Caki2 (cell line): ENCODE measurements around the gene ESPN. TPM values are rescaled to one million over a fixed set of nuclear protein-coding genes. Genes with fewer than 3 reads are reported as not detected.
"Not testable (repeated sequence)": the region's sequence is repeated elsewhere in the genome, so short reads cannot be mapped to it uniquely, and the experiment has no call there.

Experiments
- DNase-seq: peaks from one replicate; pipeline ENCODE4 v3.0.0-alpha.2; 2015; ENCODE audit warnings: low read depth
- in situ Hi-C: cut with HindIII; loops from 2 replicates; pipeline ENCODE4 v1.10.0; 2016; ENCODE audit warnings: low sequenced_read_pairs, low pct_unique_long_range_greater_than_20kb, mixed read lengths
- total RNA-seq: library from RNA; depleted of rRNA; stranded (reverse); fragments of >200 nt; shearing (Covaris generic); gene quantifications from 2 replicates; pipeline ENCODE4 v1.2.3, GENCODE V29; 2014; ENCODE audit warnings: low replicate concordance

The ESPN gene
- total RNA-seq, 1 experiment from 2014 or later, result 4.8 TPM

DNA sequence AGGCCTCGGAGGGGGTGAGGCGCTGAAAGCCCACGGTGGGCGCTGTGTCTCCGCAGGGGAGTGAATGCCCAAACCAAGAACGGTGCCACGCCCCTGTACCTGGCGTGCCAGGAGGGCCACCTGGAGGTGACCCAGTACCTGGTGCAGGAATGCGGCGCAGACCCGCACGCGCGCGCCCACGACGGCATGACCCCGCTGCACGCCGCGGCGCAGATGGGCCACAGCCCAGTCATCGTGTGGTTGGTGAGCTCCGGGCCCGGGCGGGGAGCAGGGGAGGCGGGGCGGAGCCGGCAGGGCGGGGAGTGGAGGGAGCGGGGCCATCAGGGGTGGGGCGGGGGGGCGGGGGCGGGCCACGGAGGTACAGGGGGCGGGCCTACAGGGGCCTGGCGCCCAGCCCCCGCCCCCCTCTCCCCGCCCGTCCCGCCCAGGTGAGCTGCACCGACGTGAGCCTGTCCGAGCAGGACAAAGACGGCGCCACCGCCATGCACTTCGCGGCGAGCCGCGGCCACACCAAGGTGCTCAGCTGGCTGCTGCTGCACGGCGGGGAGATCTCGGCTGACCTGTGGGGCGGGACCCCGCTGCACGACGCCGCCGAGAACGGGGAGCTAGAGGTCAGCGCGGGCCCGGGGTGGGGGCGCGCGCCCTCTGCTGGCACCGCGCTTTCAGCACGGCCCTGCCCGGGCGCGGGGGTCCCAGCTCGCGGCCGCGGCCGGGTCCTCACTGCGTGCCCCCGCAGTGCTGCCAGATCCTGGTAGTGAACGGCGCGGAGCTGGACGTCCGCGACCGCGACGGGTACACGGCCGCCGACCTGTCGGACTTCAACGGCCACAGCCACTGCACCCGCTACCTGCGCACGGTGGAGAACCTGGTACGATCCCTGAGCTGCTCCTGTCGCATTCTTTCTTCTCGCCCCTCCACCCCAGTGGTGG is 15.9 kb downstream of the ESPN start:
- DNase-seq, result peak; percentile 73
- in situ Hi-C loops, result no loop called here

DNA sequence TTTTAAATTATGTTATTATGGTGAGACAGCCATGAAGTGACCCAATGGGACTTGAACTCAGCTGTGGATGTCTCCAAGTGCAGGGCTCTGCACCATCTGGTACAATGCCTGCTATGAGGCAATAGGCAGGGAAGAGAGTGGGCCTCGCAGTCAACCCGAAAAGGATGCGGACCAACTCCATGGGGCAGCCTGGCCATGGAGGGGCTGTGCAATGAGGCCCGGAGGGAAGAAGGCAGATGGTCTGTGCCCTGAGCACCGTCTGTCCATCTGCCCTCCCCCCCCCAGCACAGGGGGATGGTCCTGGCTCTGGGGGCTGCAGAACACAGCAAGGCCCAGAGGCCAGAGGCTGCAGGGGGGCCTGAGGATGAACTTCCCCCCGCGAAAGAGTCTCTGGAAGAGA is 17.0 kb downstream of the ESPN start:
- in situ Hi-C loops, result no loop called here
- DNase-seq, result no peak

DNA sequence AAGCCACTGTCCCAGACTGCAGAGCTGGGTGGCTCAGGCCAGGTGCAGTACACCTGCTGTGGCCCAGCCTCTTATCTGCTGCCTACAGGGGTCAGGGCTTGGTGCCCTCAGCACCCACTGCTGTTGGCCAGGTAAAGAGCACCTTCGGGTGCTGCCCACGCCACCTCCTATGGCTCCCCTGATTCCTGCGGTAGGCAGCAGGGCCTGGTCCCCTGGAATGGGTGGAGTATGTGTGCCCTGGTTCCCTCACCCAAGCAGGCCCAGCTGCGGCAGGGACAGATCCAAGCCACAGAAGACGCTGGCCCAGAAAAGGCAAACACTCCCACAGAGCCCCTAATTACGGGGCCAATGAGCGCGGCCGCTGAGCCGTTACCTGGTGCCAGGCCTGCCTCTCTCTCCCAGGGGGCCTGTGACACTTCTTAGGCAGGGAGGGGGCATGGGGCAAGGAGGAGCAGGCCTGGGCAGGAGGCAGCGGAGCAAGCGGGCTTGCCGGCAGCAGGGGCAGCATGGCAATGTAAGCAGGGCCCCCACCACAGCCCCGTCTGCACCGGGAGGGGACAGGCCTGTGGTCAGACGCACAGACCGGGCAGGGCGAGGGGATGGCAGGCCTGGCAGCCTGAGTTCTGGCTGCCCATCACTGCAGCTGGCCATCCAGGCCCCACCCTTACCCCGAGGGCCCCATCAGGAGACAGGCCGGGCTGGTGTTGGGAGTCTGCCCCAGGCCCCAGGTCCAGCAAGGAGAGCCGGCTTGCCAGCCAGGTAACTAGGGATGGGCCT is 19.0 kb downstream of the ESPN start:
- in situ Hi-C loops, result no loop called here
- no peak for DNase-seq

DNA sequence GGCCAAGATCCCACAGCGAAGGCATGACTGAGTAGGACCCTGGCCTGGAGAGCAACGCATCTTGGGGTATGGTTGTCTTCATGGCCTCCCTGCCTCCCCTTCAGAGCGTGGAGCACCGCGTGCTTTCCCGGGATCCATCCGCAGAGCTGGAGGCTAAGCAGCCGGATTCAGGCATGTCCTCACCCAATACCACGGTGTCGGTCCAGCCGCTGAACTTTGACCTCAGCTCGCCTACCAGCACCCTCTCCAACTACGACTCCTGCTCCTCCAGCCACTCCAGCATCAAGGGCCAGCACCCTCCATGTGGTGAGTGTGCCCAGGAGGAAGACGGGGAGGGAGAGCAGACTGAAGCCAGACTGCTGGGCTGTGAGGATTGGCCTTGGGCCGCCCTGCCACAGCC is 19.8 kb downstream of the ESPN start:
- in situ Hi-C loops, result no loop called here

DNA sequence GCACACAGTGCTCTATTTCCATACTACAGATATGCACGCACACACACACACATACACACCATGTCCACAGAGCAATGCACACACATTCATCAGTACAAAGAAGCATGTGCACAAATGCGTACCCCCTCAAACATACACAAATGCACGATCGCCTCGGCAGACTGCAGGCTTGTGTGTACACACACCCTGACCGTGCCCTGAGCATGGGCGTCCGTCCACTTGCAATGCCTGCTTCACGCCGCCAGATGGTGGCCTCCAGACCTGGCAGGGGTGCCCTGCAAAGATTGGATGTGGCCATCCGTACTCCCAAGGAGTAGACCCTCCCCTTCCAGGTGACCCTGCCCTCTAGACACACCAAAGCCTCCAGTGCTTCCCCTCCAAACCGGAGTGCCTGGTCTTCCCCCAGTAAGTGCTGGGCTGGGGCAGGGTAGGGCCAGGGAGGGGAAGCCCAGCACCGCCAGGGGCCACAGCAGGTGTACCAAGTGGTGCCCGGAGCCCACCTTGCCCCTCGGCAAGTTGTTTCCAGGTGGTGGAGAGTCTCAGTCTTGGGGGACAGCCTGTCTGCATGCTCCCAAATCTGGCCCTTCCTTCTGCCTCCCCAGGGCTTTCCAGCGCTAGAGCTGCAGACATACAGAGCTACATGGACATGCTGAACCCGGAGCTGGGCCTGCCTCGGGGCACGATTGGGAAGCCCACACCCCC is 20.6 kb downstream of the ESPN start:
- DNase-seq, result no peak
- in situ Hi-C loops, result no loop called here

More for the DNA sequence above, 19.8 kb downstream of the ESPN start:
- no peak for DNase-seq

DNA sequence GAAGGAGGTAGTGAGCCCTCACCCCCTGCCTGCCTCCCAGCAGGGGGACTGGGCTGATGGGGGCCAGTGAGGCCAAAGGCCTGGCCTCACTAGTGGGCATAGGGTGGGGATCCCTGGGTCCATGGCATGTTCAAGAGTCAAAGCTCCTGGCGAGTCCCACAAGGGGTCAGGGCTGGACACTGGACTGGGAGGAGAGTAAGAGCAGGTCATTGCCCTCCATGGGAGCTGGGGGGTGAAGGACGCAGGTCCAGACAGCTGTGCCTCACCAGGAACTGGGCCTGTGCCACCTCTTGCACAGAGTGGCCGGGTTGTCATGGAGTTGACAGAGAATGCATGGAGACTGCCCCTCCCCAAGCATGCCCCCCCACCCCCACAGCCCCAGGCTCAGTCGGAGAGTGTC is 21.4 kb downstream of the ESPN start:
- in situ Hi-C loops, result not testable (repeated sequence)

DNA sequence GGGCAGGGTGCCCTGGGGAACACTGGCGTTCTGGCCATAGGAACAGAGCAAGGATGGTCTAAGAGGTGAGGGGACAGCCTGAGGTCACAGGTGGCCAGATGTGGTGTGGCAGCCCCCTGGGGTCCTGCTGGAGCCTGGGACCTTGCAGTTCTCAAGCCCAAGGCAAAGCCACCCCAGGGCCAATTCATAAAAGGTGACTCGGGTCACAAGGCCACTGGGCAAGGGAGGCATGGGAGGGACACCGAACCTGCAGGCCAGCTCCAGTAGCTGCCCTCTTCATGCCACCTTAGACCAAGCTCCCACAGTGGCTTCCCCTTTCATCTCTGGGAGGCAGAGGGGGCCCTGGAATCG is 22.1 kb downstream of the ESPN start:
- in situ Hi-C loops, result no loop called here
- no peak for DNase-seq

More for the DNA sequence above, 21.4 kb downstream of the ESPN start:
- DNase-seq, result not testable (repeated sequence)

DNA sequence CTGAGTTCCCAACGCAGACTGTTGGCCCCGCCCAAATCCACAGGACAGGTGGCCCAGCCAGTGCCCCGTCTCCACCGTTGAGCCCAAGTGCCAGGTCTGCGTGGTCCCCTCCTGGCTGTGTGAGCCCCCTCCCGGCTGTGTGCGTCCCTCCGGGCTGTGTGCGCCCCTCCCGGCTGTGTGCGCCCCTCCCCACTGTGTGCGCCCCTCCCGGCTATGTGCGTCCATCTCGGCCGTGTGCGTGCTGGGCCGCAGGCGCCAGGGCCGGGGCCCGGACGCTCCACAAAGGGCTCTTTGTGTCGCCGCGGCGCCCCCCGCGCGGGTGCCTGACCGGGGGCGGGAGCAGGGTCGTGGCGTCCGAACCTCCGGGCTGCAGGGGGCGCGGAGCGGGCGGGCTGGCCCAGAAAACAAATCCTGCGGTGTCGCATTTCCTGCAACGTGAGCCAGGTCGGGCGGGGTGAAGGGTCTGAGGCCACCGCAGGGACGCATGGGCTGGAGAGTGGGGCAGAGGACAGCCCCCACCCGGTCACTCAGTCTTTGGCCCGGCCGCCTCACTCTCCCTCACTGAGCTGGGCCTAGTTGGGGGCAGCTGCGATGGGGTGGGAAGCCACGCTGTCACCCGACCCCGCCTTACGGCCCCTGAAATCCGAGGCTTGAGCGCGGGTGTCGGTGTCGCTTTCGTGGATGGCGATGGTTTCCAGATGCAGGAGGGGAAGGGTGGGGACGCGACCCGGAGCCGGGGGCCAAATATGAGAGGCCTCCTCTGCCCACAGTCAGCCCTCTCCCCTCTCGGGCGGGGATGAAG is 22.6 kb downstream of the ESPN start:
- no peak for DNase-seq
- in situ Hi-C loops, result no loop called here

DNA sequence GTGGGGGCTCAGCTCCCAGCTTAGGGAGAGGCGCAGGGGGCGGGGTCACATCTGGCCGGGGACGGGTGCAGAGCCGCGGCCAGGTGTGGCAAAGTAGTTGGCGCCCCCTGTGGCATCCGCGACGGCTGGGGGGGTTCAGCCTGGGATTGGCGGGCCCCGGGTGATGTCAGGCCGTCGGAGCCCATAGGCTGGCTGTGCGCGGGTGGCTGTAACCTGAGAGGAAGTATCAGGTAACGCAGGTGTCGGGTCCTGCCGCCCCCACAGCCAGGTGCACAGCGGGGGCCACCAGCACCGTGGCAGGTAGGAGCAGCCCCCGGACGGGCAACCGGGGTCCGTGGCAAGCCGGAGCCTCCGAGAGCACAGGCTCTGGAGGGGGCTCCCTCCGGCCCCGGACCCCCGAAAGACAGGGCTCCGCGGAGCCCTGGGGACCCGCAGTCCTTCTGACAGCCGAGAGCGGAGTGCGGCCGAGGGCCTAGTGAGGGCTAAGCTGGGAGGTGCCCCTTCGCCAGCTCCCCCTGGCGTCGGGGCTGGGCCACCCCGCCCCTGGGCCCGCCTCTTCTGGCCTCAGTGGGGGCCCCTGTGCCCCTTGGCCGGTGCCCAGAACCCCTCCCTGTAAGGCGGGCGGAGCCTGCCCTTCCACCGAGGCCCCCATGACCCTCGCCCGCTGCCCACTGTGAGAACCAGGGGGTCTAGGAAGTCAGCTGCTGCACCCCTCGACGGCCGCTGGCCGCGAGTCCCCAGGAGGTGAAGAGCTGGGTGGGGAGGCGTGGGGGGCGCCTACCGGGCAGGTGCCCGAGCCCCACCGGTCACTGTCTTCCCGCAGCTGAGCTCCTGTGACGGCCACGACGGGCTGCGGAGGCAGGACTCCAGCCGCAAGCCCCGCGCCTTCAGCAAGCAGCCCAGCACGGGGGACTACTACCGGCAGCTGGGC is 23.5 kb downstream of the ESPN start:
- DNase-seq, result no peak
- in situ Hi-C loops, result no loop called here

DNA sequence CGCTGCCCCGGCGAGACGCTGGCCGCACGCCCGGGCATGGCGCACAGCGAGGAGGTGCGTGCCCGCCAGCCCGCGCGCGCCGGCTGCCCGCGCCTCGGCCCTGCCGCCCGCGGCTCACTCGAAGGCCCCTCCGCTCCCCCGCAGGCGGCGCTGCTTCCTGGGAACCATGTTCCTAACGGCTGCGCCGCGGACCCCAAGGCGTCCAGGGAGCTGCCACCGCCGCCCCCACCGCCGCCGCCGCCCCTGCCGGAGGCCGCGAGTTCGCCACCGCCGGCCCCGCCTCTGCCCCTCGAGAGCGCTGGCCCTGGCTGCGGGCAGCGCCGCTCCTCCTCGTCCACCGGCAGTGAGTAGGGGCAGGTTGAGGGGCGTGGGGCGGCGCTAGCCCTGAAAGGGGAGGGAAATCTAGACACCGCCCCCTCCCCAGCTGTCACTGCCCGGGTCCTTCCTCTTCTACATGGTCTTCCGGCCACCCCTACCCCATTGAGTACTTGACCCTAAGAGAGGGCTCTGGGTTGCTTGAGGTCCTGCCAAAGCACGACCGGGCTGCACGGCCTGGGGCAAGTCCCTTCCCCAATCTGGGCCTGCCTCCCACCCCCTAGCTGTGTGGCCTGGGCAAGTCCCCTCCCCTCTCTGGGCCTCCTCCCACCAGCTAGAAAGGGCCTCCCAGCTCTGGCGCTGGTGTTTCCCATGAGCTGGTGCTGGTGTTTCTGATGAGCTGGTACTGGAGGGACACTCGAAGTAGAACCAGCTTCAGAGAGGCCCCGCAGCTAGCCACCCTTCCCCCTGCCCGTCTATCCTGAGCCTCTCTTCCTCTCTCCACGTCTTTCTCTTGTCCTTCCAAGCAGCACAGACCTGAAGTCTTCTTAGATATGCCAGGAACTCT is 24.4 kb downstream of the ESPN start:
- in situ Hi-C loops, result no loop called here
- DNase-seq, result no peak

DNA sequence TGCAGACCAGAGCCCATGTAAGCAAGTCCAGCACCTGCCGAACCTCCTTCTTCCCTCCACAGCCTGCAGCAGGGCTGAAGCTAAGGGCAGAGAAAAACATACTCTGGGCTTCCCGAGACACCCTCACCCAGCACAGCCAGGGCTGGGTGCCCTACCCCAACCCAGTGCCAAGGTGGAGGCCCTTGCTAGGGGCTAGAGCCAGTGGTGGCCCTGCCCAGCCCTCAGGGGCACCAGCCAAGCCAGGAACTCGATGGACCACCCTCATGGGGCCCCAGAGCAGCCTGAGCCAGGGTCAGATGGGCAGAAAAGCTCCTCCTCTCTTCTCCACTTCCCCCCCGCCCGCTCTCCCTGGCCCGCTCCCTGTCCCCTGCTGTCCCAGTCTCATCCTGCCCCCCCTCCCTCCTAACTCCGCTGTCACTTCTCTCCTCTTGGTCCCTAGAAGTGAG is 25.5 kb downstream of the ESPN start:
- in situ Hi-C loops, result no loop called here
- no peak for DNase-seq

DNA sequence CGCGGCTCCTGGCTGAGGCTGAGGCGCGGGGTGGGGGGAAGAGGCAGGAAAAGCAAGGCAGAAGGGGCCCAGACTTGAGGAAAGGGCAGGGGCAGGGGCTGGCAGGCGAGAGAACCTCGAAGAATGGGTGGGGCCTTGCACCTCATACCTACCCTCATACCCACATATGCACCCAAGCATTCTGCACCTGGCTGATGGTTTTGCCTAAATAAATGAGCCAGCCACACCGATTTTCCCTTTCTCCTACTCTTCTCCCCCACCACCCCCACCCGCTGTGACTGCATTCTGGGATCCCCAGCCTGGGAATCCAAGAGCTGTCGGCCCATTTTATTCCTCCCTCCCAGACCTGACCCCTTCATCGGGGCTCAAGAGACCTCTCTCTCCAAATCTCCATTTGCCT is 25.9 kb downstream of the ESPN start:
- DNase-seq, in situ Hi-C loops: not testable (repeated sequence)

DNA sequence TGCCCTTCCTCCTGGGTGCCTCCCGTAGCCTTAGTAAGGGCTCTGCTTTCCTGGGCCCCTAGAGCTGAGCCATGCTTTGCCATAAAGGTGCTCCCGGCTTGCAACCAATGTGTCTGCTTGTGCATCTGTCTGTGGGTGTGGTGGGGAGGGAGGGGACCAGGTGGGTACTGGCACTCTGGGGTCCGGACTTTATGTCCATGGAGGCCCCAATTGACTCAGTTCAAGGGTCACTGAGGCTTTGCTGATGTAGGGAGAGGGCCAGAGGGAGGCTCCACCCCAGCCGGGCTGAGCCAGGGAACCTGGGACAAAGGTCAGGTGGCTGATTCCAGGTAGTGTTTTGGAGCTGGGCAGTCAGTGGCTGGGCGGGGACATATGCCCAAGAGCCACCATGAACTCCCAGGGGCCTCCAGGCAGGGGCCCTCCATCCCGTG is 26.4 kb downstream of the ESPN start:
- in situ Hi-C loops, result no loop called here
- no peak for DNase-seq

DNA sequence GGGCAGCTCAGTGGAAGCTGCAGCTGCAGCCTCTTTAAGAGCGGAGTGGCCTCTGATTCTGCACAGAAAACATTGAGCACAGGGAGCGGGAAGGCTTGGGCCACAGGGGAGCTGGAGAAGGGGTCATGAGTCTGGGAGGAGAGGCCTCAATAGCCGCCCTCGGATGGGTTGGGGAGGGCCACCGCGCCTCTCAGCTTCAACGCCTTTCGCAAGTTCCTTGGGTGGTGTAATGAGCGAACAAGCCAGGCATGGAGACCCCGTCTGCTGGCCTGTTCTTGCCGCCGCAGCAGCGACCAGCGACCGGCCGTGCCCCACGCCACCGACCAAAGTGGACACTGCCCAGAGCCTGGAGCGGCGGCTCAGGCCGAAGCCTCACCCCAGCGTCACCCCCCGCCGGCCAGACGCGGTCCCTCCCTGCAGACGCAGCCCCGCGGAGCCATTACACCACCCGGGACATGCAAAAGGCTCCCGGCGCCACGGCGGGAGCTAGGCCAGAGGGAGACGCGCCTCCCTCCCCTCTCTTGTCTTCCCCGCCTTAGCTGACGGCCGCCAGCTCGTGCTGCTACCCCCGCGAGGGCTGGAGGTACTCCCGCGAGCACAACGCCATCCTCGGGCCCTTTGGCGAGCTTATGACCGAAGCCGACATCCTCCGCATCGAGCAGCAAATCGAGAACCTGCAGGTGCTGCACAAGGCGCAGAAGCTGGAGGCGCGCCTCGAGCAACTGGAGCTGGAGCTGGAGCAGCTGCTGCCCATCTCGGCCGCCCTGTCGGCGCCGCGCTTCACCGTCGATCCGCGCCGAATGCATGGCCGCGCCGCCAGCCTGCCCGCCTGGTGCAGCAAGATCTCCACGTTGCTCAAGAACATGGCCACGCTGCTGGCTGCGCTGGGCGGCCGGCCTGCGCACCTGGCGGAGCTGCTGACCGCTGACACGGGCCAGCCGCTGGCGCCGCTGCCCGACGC is 29.6 kb downstream of the ESPN start:
- DNase-seq, in situ Hi-C loops: not testable (repeated sequence)
